Keratinocyte (primary cell): ENCODE data around the gene MC1R. TPM values are rescaled to one million over a fixed set of nuclear protein-coding genes. Genes with fewer than 3 reads are reported as not detected.

Source experiments
- DNase-seq: peaks from one replicate; pipeline ENCODE4 v3.0.0-alpha.2; 2011; ENCODE audit warnings: low read depth, missing footprints, low spot score
- FAIRE-seq: peaks from 2 replicates; lab custom pipeline; 2011; peaks lifted over from hg19 to GRCh38; lab: Jason Lieb, UNC
- H2AFZ ChIP-seq: 2 replicates; pipeline ENCODE4 v1.6.0; 2012; ENCODE audit warnings: low read length, control low read depth, inconsistent platforms; ENCODE audit not compliant: control insufficient read depth
- H3K27ac ChIP-seq: 2 replicates; pipeline ENCODE4 v1.5.1; 2011; ENCODE audit warnings: low read length; ENCODE audit not compliant: control insufficient read depth, insufficient read depth
- H3K27me3 ChIP-seq: 3 replicates; pipeline ENCODE4 v1.6.0; 2011; ENCODE audit warnings: low read length; ENCODE audit not compliant: control insufficient read depth, insufficient read depth; ENCODE audit errors: extremely low read depth
- H3K36me3 ChIP-seq, 2 experiments: 2 replicates in 1 of 2; 3 replicates in 1 of 2; pipeline ENCODE4 v1.5.1; 2011; ENCODE audit warnings: low read length in 2 of 2, mild to moderate bottlenecking in 1 of 2; ENCODE audit not compliant: control insufficient read depth in 2 of 2, insufficient read depth in 2 of 2; ENCODE audit errors: extremely low read depth in 1 of 2
- H3K4me1 ChIP-seq: 3 replicates; pipeline ENCODE4 v1.5.1; 2011; ENCODE audit warnings: low read length; ENCODE audit not compliant: control insufficient read depth, insufficient read depth; ENCODE audit errors: extremely low read depth
- H3K4me2 ChIP-seq: 3 replicates; pipeline ENCODE4 v1.6.0; 2011; ENCODE audit warnings: low read depth, low read length; ENCODE audit not compliant: control insufficient read depth, insufficient read depth; ENCODE audit errors: extremely low read depth
- H3K4me3 ChIP-seq, 3 experiments: fragments of 200-600 bp in 1 of 3; sonication (generic) in 1 of 3; 2 replicates in 2 of 3; 3 replicates in 1 of 3; pipeline ENCODE4 v1.5.1; 2011 to 2016; ENCODE audit warnings: low read length in 3 of 3, mild to moderate bottlenecking in 3 of 3, control low read depth in 2 of 3, inconsistent platforms in 1 of 3, low read depth in 1 of 3, mixed read lengths in 1 of 3, mixed run types in 1 of 3, moderate library complexity in 1 of 3; ENCODE audit not compliant: control insufficient read depth in 2 of 3, insufficient read depth in 2 of 3; ENCODE audit errors: extremely low read depth in 1 of 3
- H3K79me2 ChIP-seq: 2 replicates; pipeline ENCODE4 v1.6.0; 2012; ENCODE audit warnings: low read length; ENCODE audit not compliant: control insufficient read depth, insufficient read depth
- H3K9ac ChIP-seq: 3 replicates; pipeline ENCODE4 v1.6.0; 2011; ENCODE audit warnings: low read length; ENCODE audit not compliant: control insufficient read depth, insufficient read depth; ENCODE audit errors: extremely low read depth
- H3K9me1 ChIP-seq: 3 replicates; pipeline ENCODE4 v1.6.0; 2011; ENCODE audit warnings: low read length; ENCODE audit not compliant: control insufficient read depth, insufficient read depth; ENCODE audit errors: extremely low read depth
- H3K9me3 ChIP-seq: 2 replicates; pipeline ENCODE4 v1.5.1; 2012; ENCODE audit warnings: low read depth, low read length; ENCODE audit not compliant: control insufficient read depth
- H4K20me1 ChIP-seq: 3 replicates; pipeline ENCODE4 v1.6.0; 2011; ENCODE audit warnings: low read length; ENCODE audit not compliant: control insufficient read depth, insufficient read depth; ENCODE audit errors: extremely low read depth
- CTCF ChIP-seq, 3 experiments: IDR thresholded peaks in 1 of 3; conservative IDR thresholded peaks in 1 of 3; optimal IDR thresholded peaks in 1 of 3; 2 replicates in 2 of 3; 3 replicates in 1 of 3; pipeline versions ENCODE3 to v1.5.1; 2011; ENCODE audit warnings: low read length in 3 of 3, mild to moderate bottlenecking in 3 of 3, moderate library complexity in 2 of 3, control low read depth in 1 of 3, inconsistent platforms in 1 of 3; ENCODE audit not compliant: insufficient read depth in 2 of 3; ENCODE audit errors: extremely low read depth in 1 of 3
- EZH2 ChIP-seq: IDR thresholded peaks from one replicate; pipeline ENCODE4 v1.6.1; 2012; ENCODE audit warnings: inconsistent platforms, mild to moderate bottlenecking, low read length, moderate library complexity
- dilution Hi-C: fragments of 300-500 bp; cut with MboI; formaldehyde crosslinking; loops from one replicate; pipeline ENCODE4 v1.7.0; 2020; ENCODE audit warnings: low sequenced_read_pairs; ENCODE audit not compliant: extremely low pct_ligation_motif_present
- polyA plus RNA-seq, 5 experiments: library from polyadenylated mRNA; depleted of rRNA in 3 of 5; stranded (reverse) in 3 of 5; stranded (forward) in 1 of 5; unstranded in 1 of 5; fragments of >200 nt; gene quantifications; 1 replicate in 1 of 5; 2 replicates in 3 of 5; 3 replicates in 1 of 5; pipeline versions ENCODE4 v1.2.1 to v1.2.3, GENCODE V29; 2011 to 2012; ENCODE audit warnings: missing spikeins in 2 of 5, low read depth in 1 of 5, low replicate concordance in 1 of 5

The MC1R gene
- polyA plus RNA-seq, 1 donor (not counting 4 experiments of a cell fraction or from before 2014, with no cell fraction given), result 1.1 TPM

- H3K4me1 ChIP-seq, result no peaks in the 10 kb centered on the region
- H2AFZ ChIP-seq, result no peak overlapping the region
- no peak for TF ChIP-seq CTCF (optimal IDR thresholded peaks at IDR 0.05 in 1 of 3, IDR thresholded peaks at IDR 0.05 in 1 of 3, conservative IDR thresholded peaks at IDR 0.05 in 1 of 3; ENCODE audit: extremely low read depth in 1 of 3, insufficient read depth in 2 of 3, low read length in 3 of 3)
- no peak for TF ChIP-seq EZH2
- peaks cover 18 to 26% of the 10 kb centered on the region in 2 experiments for H3K36me3 ChIP-seq
- dilution Hi-C loops, result no loop called here
- no peaks in the 10 kb centered on the region for H3K9me3 ChIP-seq
- H3K27ac ChIP-seq, result no peak overlapping the region
- no peak for DNase-seq
- H3K27me3 ChIP-seq, result no peaks in the 10 kb centered on the region
- H3K9ac ChIP-seq, result no peak overlapping the region
- H3K4me3 ChIP-seq, result no peak overlapping the region
- no peak overlapping the region for H3K4me2 ChIP-seq
- no peaks in the 10 kb centered on the region for H3K79me2 ChIP-seq
- no peak for FAIRE-seq
- H3K9me1 ChIP-seq, result no peaks in the 10 kb centered on the region
- H4K20me1 ChIP-seq, result no peaks in the 10 kb centered on the region
These were observed 43.3 kb downstream of the MC1R start for GRCh38 chr16:89961920-89962319.

- no peak for TF ChIP-seq CTCF (optimal IDR thresholded peaks at IDR 0.05 in 1 of 3, IDR thresholded peaks at IDR 0.05 in 1 of 3, conservative IDR thresholded peaks at IDR 0.05 in 1 of 3; ENCODE audit: extremely low read depth in 1 of 3, insufficient read depth in 2 of 3, low read length in 3 of 3)
- no peak for TF ChIP-seq EZH2
- Histone ChIP-seq H3K9ac (no peak overlapping the region), H3K9me1 (no peaks in the 10 kb centered on the region), H3K9me3 (no peaks in the 10 kb centered on the region), H3K27ac (no peak overlapping the region), H2AFZ (no peak overlapping the region), H3K79me2 (no peaks in the 10 kb centered on the region), H3K27me3 (no peaks in the 10 kb centered on the region), H3K36me3 (peaks cover 11 to 19% of the 10 kb centered on the region in 2 experiments), H3K4me1 (no peaks in the 10 kb centered on the region), H3K4me3 (no peak overlapping the region), H4K20me1 (no peaks in the 10 kb centered on the region), H3K4me2 (no peak overlapping the region)
- no peak for DNase-seq
- dilution Hi-C loops, result no loop called here
- no peak for FAIRE-seq
These were observed 44.3 kb downstream of the MC1R start for GRCh38 chr16:89962754-89963498.
